ENCODE measurements around the gene DCDC2C.

DCDC2C gene

DNA sequence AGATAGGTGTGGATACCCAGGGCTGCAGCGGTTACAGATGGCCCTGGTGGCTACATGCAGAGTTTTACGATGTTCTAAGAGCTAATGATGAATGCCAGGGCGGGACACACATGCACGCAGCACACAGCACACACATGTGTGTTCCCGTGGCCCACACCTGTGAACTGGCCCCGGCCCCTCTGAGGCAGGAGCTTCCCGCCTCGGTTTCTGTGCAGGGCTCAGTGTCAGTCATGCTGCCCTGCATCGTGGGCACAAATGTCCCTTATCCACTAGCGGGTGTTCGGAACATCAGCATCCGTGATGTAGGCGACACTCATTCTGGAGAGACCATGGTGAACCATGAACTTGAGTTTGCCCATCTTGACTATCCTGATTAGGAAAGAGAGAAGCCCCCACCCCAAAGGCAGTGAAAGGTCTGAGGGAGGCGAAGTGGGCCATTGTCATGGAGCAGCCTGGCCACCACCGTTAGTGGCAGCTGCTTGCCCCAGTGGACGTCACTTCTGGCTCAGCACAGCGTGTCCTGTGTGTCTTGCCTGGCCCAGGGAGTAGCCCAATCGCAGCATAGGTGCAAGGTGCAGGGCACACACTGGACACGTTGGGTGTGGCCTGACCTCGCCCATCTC is 43.8 kb downstream of the DCDC2C start:
- DNase-seq, result no peak

DNA sequence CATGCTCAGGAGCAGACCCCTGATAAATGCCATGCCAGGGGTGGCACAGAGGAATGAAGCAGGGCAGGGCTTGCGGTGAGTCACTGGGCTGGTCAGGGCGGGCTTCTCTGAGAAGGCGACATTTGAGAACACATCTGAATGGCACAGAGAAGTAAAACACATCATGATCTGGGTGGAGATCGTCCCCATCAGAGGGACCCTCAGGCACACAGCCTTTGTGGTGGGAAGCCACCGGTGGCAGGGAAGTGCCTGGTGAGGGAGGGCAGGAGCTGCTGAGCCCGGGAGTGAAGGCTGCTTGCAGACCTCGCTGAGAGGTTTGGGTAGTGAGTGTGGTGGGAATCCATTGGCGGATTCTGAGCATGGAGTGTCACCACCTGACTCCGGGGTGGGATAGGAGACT is 44.5 kb downstream of the DCDC2C start:
- DNase-seq, result no peak

DNA sequence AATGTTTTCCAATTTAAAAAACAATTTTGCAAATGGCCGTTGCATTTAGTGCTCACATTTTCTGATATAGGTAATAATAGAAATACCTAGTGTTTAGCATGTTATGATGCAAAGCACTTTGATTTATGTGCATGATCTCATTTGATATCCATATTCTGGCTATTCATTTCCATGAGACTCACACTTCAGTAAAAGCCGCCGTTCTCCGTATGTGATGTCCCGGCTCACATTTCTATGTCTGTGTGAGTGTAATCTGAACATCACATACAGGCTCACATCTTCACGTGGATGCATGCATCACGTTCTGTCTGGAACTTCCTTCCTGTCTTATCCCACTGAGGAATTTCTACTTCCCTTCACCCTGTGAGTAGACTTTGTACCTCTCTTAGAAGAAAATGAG is 45.8 kb downstream of the DCDC2C start:
- DNase-seq, result no peak

DNA sequence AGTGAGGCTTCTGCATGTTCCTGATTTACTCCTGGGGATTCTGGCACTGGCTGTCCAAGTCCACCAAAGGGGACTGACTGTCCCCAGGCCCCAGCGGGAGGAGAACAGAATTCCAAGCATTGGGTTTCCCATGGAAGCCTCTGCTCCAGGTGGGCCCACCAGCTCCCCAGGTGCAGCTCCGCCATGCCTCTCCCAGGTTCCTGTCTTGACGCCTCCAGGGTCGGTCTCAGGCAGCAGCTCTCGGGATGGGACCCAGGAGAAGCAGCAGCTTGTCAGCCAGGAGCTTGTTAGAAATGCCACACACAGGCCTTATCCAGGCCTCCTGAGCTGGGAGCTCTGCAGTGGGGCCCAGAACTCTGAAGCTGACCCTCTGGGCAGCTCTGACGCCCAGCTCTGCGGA is 47.9 kb downstream of the DCDC2C start:
- DNase-seq, result no peak

DNA sequence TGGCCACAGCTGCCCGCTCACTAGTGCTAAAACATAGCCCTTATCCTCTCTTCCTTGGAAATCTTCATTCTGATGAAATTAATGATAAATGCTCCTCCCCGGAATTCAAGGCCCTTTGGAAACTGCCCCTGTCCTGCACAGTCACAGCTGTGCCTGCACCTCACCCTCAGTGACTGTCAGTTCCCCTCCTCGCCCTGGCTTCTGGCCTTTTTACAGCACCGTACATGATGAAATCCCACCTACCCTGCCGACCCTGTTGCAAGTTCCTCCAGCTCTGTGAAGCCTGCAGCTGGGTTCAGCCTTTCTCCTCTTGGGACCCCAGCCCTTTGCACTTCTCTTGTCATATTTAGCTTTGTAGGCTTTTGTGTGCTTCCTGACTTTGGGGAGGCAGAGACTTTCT is 48.4 kb downstream of the DCDC2C start:
- DNase-seq, result no peak

DNA sequence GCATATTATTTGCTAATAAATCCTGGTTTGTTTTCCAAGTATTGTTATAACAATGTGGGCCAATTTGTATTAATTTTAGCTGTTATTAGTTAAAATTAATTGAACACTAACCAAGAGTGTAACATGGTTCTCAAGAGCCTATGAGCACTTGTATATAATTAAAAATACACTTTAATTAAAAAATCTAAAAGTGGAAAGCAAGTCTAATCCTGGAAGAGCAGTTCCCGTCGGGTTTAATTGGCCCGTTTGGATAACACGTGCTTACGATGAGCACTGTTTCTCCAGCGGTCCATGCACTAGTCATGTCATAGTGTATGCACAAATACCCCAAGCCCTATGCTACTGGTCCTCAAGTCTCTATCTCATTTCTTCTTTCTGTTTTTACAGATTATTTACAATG is 49.0 kb downstream of the DCDC2C start:
- no peak for DNase-seq

DNA sequence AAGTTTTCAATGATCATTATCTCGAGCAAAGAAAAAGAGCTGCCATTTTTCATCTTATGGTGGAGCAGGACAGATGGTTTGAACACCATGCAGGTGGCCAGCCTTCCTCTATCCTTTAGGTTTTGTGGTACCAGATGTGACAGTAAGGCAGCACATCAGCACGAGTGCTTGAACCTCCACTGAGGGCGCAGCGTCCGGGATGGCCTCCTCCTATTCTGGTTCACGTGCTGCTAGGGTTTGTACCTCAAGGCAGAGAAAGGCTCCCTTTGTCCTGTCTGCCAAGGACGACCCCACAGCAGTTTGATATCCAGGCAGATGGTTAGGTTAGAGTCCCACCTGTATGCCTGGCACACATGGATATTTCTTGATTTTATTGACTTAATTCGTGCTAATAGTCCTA is 50.2 kb downstream of the DCDC2C start:
- no peak for DNase-seq

DNA sequence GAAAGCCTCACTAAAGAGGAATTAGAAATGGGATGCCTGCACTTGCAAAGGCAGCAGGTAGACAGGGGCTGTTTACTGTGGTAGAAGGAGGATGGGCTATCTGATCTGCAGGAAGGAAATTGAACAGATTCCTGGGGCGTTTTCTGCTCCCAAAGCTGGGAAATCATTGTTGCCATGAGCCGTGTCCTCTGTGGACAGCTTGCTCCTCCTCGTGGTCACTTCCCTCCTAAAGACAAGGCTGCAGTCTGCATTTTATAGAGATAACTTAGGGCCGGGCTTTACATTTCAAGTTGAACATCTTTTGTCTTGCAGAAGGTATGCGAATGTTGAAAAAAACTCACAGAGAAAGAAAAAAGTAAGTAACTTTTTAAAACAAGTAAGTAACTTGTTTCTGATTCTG is 50.9 kb downstream of the DCDC2C start:
- peak; percentile 8 for DNase-seq

DNA sequence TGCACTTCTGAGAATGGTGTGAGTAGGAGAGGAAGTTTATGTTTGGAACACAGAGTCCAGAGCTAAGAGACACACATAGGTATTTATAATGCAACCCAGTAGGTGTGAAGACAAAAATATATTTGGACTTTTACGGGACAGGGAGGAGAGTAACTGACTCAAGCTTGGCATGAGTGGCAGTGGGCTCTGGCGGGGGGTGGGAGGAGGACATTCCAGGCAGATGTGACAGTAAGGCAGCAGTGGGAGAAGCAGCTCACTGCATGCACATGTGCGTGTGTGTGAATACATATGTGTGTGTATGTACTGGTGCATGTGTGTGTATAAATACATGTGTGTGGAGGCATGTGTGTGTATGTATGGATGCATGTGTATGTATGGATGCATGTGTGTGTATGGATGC is 51.4 kb downstream of the DCDC2C start:
- DNase-seq, result no peak

DNA sequence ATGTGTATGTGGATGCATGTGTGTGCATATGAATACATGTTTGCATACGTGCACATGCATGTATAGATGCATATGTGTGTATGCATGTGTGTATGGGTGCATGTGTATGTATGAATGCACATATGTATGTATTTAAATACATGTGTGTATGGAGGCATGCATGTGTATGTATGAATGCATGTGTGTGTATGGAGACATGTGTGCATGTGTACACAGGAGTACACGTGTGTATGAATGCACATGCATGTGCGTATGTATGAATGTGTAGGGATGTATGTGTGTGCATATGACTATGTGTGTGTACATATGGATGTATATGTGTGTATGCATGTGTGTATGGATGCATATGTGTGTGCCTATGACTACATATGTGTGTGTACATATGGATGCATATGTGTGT is 51.9 kb downstream of the DCDC2C start:
- no peak for DNase-seq

DNA sequence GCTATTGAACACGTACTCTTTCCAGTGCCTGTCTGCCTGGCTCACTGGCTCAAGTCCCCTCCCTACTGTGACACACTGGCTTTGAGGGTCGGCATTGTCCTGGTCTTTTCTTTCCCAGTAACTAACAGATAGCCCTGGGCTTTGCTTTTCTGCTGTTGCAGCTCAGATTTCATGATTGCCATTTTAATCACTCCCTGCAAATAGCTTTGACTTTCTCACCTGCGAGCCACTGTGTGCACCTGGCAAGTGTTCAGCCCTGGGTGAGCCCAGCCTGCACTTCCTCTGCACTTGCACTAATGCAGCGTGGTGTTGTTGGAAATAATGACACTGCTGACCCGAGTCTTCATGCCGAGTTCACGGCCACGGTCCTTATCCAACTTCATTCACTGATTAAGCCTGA is 52.9 kb downstream of the DCDC2C start:
- peak; percentile 97 for DNase-seq

DNA sequence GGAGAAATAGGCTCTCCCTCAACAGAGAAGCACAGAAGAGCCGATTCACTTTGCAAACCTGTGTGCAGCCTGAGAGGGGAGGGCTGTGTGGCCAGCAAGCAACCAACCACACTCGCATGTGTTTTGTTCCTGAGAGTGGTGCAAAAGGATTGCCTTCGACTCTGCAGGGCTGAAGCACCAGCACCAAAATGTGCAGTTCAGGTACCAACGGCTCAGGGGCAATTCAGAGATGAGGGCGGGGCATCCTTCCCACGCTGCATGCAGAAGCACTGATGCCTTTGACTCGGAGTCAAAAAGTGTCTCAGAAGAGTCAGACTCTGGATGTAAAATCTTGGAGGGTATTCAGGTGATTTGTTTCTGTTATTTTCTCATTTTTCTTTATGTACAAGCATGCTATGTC is 55.5 kb downstream of the DCDC2C start:
- no peak for DNase-seq

DNA sequence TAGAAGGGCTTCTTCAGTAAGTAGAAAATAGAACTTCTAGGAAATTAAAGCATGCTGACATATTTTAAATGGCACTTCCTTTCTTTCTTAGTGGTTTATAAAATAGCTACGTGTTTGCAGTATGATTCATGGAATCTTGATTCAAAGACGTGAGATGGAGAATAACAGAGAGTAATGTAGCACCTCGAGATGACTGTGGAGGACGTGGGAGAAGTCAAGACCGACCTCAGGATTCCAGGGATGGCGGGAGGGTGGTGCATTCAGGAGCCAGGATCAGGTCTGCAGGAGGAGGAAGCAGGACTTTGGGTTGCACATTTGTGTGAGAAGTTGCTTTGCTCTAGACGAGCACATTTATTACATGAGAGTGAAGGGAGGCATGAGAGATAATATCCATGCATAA is 56.0 kb downstream of the DCDC2C start:
- no peak for DNase-seq

DNA sequence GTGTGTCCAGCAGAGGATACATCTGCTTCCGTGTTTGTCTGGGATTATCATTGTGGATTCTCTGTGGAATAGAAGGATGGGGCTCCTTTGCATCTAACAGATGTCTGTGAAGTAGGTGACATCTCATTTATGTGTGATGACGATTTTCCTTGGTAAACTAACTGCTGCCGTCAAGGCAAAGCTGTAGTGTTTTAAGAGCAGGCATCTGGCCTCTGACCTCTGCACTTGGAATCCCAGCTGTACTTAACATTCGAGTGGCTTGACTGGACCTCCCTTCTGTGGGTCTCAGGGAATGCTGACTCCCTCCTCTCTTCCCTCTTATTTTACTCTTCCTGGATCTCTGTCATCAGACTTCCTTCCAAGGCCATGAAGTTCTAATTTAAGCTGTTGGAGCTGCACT is 56.4 kb downstream of the DCDC2C start:
- DNase-seq, result no peak

DNA sequence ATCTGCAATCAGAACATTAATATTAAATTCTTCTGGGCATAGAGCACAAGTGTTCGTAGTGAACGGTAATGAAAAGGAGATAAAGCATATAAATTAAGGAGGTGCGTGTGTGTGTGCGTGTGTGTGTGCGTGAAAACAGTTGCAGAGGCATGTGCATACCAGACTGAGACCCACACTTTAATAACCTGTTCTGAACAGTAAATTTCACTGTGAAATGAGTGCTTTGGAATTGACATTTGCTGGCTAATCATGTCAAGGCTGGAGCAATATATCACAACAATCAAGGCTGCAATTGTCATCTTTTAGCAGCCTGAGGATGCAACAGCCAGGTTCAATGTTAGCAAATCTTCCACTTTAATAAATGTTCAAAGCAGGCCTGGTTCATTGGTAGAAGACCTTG is 57.9 kb downstream of the DCDC2C start:
- DNase-seq, result no peak

DNA sequence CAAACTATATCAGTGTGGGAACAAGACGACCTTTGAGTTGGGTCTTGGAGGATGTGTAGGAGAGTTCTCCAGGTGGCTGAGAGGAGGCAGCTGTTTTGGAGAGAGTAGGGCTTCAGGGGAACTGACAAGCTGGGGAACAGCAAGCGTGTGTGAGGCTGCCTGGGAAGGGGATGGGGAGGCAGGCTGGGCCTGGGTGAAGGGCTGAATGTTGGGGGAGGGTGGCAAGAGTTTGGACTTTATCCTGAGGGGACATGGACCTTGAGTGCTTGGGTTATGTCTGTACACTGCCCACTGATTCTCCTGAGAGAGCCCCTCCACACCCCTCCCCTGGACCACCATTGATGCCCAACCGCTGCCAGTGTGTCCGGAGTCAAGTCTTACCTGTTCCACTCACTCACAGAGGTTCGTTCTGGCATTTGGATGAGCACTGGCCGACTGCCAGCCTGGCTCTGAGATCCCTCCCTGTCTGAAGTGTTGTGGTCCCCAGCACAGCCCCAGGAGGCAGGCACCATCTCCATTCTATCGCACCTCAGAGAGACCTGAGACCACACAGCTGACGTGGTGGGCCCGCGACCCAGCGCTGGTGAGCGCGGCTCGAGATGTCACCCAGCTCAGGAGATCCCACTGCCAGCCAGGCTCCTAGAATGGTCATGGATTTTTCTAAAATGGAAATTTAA is 59.5 kb downstream of the DCDC2C start:
- no peak for DNase-seq

DNA sequence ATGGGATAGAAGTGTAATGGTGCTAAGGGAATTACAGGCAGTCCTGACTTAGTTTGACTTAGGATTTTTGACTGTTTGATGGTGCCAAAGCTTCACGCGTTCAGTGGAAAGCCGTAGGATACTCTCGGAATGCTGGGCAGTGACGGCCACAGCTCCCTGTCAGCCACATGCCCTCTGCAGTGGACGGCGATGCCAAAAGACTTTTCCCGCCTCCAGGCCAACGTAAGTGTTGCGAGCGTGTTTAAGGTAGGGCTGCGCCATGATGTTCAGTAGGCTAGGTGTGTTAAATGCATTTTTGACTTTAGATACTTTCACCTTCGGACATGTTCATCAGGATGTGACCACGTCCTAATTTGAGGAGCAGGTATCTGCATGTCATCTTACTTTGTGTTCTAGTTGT is 63.4 kb downstream of the DCDC2C start:
- DNase-seq, result no peak

DNA sequence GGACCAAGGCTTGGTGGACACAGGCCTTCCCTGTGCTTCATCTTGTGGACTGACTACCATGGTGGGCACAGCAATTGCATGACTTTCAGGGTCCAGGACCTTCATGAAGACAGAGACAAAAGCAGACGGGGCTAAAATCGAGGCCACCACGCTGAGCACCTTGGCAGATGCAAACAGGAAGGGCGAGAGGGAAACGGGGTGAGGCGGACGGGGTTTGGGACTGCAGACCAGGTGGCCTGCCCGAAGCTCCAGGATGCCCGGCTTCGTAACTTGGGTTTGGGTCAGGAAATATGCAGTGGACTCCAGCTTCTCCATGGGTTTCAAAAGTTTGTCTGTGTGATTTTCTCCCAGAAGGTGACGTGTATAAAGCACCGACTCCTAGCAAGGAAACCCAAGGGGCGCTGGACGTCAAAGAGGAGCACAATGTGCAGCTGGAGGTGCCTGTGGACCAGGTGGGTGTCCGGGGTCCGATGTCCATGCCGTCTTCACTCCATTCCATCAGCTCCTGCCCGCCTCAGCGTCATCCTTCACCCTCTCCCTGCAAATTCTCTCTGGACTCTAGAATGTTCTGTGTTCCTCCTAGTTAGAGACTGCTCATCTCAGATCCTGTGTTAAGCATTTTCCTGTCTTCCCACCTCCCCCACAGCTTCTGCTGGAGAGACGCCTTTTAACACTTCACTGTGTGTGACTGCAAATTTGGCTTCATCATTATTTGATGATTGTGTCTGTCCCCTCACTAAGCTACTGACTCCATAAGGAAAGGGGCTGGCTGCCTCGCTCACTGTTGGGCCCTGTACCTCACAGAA is 65.8 kb downstream of the DCDC2C start:
- DNase-seq, result no peak

DNA sequence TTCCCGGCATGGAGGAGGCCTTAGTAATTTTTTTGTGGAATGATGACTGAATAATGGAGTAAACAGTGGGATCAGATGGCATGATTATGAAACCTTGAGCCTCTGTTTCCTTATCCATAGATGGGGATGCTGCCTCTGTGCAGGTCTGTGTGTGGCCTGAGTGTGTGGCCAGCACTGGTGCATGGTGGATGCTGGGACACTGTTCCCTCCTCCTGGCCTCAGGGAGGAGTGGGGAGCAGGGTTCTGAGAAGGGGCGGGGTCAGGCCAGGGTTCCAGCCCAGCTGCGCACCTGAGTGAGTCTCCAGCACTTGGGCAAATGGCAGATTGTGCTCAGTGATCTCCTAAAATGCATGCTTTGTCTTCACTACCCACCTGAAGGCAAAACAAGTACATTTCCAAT is 66.4 kb downstream of the DCDC2C start:
- DNase-seq, result no peak

DNA sequence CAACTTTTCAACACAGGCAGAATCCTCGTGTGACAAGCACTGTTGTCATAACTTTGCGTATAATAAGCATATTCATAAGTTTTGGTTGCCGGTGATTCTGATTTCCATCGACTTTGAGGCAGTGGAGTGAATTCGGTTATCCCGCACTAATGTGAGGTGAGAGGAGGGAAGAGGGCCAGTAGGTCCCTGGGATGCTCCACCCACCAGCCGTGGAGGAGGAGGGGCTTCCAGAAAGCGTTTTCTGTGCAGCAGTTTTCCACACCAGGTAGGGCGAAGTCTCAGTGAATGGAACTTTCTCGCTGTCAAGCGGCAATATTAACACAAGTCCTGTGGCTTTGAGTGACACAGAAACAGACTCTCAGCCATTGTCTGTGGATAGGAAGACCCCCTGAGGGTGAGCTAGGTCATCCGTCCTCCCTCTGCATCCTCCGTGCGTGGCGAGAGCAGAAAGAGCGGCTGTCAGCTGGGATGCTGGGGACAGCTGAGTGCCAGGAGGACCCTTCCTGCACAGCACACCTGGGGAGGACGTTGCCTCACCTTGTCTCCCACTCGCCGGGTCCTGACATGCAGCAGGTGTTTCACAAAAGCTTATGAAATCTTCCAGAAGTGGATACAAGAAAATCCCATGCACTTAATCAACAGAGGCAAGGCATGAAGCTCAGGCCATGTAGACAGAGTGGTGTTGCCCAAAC is 67.5 kb downstream of the DCDC2C start:
- no peak for DNase-seq

DNA sequence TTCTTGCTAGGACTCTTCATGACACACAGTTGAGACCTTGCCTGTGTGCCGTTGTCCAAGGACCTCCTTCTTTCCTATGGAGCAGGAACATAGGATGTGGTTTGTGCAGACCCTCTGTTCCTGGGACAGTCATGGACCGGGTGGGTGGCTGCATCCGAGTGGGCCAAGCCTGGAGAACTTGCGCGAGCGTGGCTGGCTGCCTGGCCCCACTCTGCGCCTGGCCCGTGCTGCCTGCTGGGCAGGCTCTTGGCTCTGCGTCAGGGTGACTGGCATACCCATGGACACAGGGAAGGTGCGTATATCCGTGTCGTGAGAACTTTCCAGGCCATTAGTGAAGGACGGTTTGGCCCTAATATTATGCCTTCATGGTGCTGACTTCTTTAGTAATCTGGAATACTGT is 68.2 kb downstream of the DCDC2C start:
- no peak for DNase-seq

DNA sequence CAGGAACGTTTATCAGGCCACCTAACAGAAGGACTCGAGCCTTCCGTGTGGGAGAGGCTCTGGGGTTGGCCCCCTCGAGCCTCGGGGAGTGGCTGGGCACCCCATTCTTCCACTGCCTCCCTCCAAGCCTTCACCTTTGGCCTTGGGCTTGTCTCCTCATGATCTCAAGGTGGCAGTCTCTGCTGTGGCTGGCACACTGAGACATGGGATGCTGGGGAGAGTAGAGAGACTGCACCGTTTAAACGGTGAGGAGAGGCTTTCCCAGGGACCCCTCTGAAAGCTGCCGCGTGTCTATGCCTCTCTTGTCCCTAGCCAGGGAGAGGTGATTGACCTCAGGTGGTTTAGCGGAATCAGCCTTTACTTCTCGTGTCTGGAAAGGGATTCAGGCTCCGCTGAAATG is 71.0 kb downstream of the DCDC2C start:
- no peak for DNase-seq

DNA sequence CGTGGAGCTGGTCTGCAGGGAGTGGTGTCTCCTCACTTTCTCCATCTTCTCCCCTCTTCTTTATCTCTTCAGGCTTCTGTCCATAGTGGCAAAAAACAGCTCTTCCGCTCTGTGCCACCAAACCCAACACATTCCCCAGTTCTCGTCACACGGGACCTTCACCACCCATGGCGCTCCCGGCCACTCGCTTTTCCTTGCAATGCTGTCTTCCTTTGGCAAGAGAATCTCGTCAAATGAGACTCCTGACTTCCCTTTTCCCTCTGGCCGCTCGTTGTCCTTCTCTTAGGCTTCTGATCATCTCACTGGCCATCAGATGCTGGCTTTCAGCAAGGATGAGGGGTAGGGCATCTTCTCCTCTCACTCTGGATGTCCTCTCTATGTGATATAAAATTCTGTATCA is 72.9 kb downstream of the DCDC2C start:
- no peak for DNase-seq

DNA sequence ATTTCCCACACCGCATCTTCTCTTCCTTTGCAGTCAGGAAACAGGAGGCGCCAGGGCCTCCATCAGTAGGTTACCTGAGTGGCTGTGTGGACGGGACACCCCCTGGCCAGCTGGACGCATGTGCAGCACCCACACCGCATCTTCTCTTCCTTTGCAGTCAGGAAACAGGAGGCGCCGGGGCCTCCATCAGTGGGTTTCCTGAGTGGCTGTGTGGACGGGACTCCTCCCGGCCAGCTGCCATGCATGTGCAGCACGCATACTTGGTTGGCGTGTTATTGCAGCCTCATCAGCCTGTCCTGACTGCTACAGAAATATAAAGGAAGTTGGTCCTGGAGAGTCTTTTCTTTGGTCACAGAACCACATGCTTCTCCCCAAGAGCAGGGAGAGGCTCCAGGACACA is 74.6 kb downstream of the DCDC2C start:
- no peak for DNase-seq

Data from NCI-H146 (cell line).